HCT116 (cell line): ENCODE results near the gene GPRC5D. TPM values are rescaled to one million over a fixed set of nuclear protein-coding genes. Genes with fewer than 3 reads are reported as not detected.

ENCODE experiments used
- ATAC-seq: fragments of 200-7000 bp; cut with Tn5 transposase; 2 replicates; pipeline ENCODE4 v1.9.1; 2020; ENCODE audit warnings: mild to moderate bottlenecking, moderate library complexity
- BruUV-seq: library from RNA; stranded (reverse); fragments of 400-500 nt; replicated peaks from 2 replicates; lab custom pipeline; 2021; lab: Mats Ljungman, UMichigan
- CTCF ChIA-PET: fragments of 300-600 bp; sonication (Branson Sonifier 250); formaldehyde crosslinking; loops from one replicate; lab custom pipeline; 2021; ENCODE audit warnings: antibody characterized with exemption; lab: Charles Lee
- POLR2A ChIA-PET: fragments of 300-600, 350-600 bp; sonication (Branson Sonifier 250); formaldehyde crosslinking; loops from one replicate; lab custom pipeline; 2021; ENCODE audit warnings: antibody characterized with exemption; lab: Charles Lee
- RAD21 ChIA-PET, 2 experiments: fragments of 300-600 bp; sonication (Branson Sonifier 250); formaldehyde crosslinking; loops; one replicate each; lab custom pipeline; 2023; ENCODE audit warnings: low total read pairs in 2 of 2; ENCODE audit not compliant: uncharacterized antibody in 2 of 2, unreplicated experiment in 2 of 2, low non-redundant PET in 1 of 2; lab: Charles Lee
- DNase-seq: peaks from one replicate; pipeline ENCODE4 v3.0.0-alpha.2; 2010; ENCODE audit warnings: low read depth, low spot score
- H2AFZ ChIP-seq: fragments of 200-600 bp; shearing (Covaris generic), sonication (generic); 2 replicates; pipeline ENCODE4 v1.6.1; 2017; ENCODE audit warnings: low read depth, mixed run types, mixed read lengths, antibody characterized with exemption, low read length; ENCODE audit not compliant: poor library complexity, severe bottlenecking
- H3K27ac ChIP-seq: 2 replicates; pipeline ENCODE4 v1.5.1; 2012; ENCODE audit warnings: low read depth, low read length
- H3K27me3 ChIP-seq: fragments of 200-600 bp; sonication (generic); 2 replicates; pipeline ENCODE4 v1.6.1; 2016; ENCODE audit warnings: mixed run types, low read length, mixed read lengths; ENCODE audit not compliant: insufficient read depth
- H3K36me3 ChIP-seq, 2 experiments: fragments of 200-500 bp in 1 of 2; fragments of 200-600 bp in 1 of 2; sonication (Bioruptor generic) in 1 of 2; sonication (generic) in 1 of 2; 2 replicates each; pipeline versions ENCODE4 v1.5.1 to v1.6.1; 2014 to 2016; ENCODE audit warnings: low read length in 2 of 2, inconsistent platforms in 1 of 2, mixed read lengths in 1 of 2, mixed run types in 1 of 2; ENCODE audit not compliant: insufficient read depth in 2 of 2, control insufficient read depth in 1 of 2
- H3K4me1 ChIP-seq, 2 experiments: fragments of 200-600 bp in 1 of 2; sonication (generic) in 1 of 2; 2 replicates each; pipeline versions ENCODE4 v1.5.1 to v1.6.1; 2012 to 2017; ENCODE audit warnings: low read length in 2 of 2, inconsistent platforms in 1 of 2, mild to moderate bottlenecking in 1 of 2, mixed read lengths in 1 of 2, mixed run types in 1 of 2, moderate library complexity in 1 of 2; ENCODE audit not compliant: insufficient read depth in 2 of 2, control insufficient read depth in 1 of 2
- H3K4me2 ChIP-seq: fragments of 200-600 bp; sonication (generic); 2 replicates; pipeline ENCODE4 v1.6.1; 2017; ENCODE audit warnings: mixed run types, low read length, mixed read lengths
- H3K4me3 ChIP-seq, 2 experiments: fragments of 200-600 bp in 1 of 2; sonication (generic) in 1 of 2; replicated peaks in 1 of 2; 2 replicates each; pipeline ENCODE4 v1.5.1; 2011 to 2016; ENCODE audit warnings: low read length in 2 of 2, control low read depth in 1 of 2, low read depth in 1 of 2, mild to moderate bottlenecking in 1 of 2, mixed read lengths in 1 of 2, mixed run types in 1 of 2
- H3K79me2 ChIP-seq: fragments of 200-600 bp; sonication (generic); 2 replicates; pipeline ENCODE4 v1.6.1; 2017; ENCODE audit warnings: mild to moderate bottlenecking, mixed run types, low read length, moderate library complexity, mixed read lengths; ENCODE audit not compliant: insufficient read depth
- H3K9ac ChIP-seq: fragments of 200-600 bp; sonication (generic); 2 replicates; pipeline ENCODE4 v1.6.1; 2016; ENCODE audit warnings: low read length, mixed read lengths
- H3K9me2 ChIP-seq: fragments of 200-600 bp; sonication (generic), shearing (Covaris generic); 2 replicates; pipeline ENCODE4 v1.6.1; 2017; ENCODE audit warnings: mixed run types, mild to moderate bottlenecking, moderate library complexity; ENCODE audit not compliant: insufficient read depth
- H3K9me3 ChIP-seq, 2 experiments: fragments of 200-500 bp in 1 of 2; fragments of 200-600 bp in 1 of 2; sonication (Bioruptor generic) in 1 of 2; sonication (generic) in 1 of 2; 2 replicates each; pipeline ENCODE4 v1.6.1; 2014 to 2017; ENCODE audit warnings: low read length in 2 of 2, mixed read lengths in 2 of 2, inconsistent platforms in 1 of 2, low read depth in 1 of 2, mild to moderate bottlenecking in 1 of 2, mixed run types in 1 of 2, moderate library complexity in 1 of 2; ENCODE audit not compliant: control insufficient read depth in 1 of 2, insufficient read depth in 1 of 2
- H4K20me1 ChIP-seq: fragments of 200-600 bp; sonication (generic), shearing (Covaris generic); 2 replicates; pipeline ENCODE4 v1.6.1; 2017; ENCODE audit warnings: mixed run types, mild to moderate bottlenecking, moderate library complexity; ENCODE audit not compliant: insufficient read depth
- ATF3 ChIP-seq: IDR thresholded peaks from 2 replicates; pipeline ENCODE4 v1.6.1; 2012
- CBX3 ChIP-seq: IDR thresholded peaks from 2 replicates; pipeline ENCODE4 v1.6.1; 2012; ENCODE audit warnings: low read depth
- CEBPB ChIP-seq: IDR thresholded peaks from 2 replicates; pipeline ENCODE4 v1.6.1; 2012; ENCODE audit warnings: low read depth
- CTCF ChIP-seq, 3 experiments: fragments of 200-600 bp in 1 of 3; sonication (generic) in 1 of 3; IDR thresholded peaks in 2 of 3; conservative IDR thresholded peaks in 1 of 3; 2 replicates each; pipeline ENCODE4 v1.5.1; 2012 to 2017; ENCODE audit warnings: low read depth in 2 of 3, low read length in 2 of 3, antibody characterized with exemption in 1 of 3, borderline replicate concordance in 1 of 3, control low read depth in 1 of 3, mild to moderate bottlenecking in 1 of 3, mixed read lengths in 1 of 3, mixed run types in 1 of 3, moderate library complexity in 1 of 3; ENCODE audit not compliant: insufficient read depth in 1 of 3
- ELF1 ChIP-seq: IDR thresholded peaks from 2 replicates; pipeline ENCODE4 v1.6.1; 2012; ENCODE audit warnings: low read depth, borderline replicate concordance
- EZH2phosphoT487 ChIP-seq: fragments of 200-600 bp; IDR thresholded peaks from 2 replicates; pipeline ENCODE4 v1.6.1; 2018; ENCODE audit warnings: antibody characterized with exemption, borderline replicate concordance
- FOSL1 ChIP-seq: IDR thresholded peaks from 2 replicates; pipeline ENCODE4 v1.6.1; 2012; ENCODE audit warnings: low read depth
- POLR2A ChIP-seq: IDR thresholded peaks from 2 replicates; pipeline ENCODE4 v1.7.0; 2011; ENCODE audit warnings: borderline replicate concordance; ENCODE audit not compliant: insufficient read depth, insufficient read length; ENCODE audit errors: extremely low read depth
- POLR2AphosphoS5 ChIP-seq: IDR thresholded peaks from 2 replicates; pipeline ENCODE4 v1.6.1; 2011; ENCODE audit warnings: mild to moderate bottlenecking, low read depth, low read length, moderate library complexity
- RAD21 ChIP-seq: IDR thresholded peaks from 2 replicates; pipeline ENCODE4 v1.6.1; 2012; ENCODE audit warnings: low read depth, mild to moderate bottlenecking
- REST ChIP-seq: IDR thresholded peaks from 2 replicates; pipeline ENCODE4 v1.6.1; 2012; ENCODE audit warnings: low read depth
- SIN3A ChIP-seq: IDR thresholded peaks from 2 replicates; pipeline ENCODE4 v1.6.1; 2012; ENCODE audit warnings: low read depth
- SP1 ChIP-seq: IDR thresholded peaks from 2 replicates; pipeline ENCODE4 v1.6.1; 2012; ENCODE audit warnings: low read depth
- TCF7L2 ChIP-seq: IDR thresholded peaks from 2 replicates; pipeline ENCODE4 v1.7.0; 2011; ENCODE audit warnings: borderline replicate concordance, inconsistent platforms; ENCODE audit not compliant: insufficient read depth, insufficient read length; ENCODE audit errors: extremely low read depth
- YY1 ChIP-seq: IDR thresholded peaks from 2 replicates; pipeline ENCODE4 v1.6.1; 2011; ENCODE audit warnings: low read length, low read depth, moderate library complexity, mild to moderate bottlenecking; ENCODE audit not compliant: insufficient replicate concordance; ENCODE audit errors: extremely low read depth
- ZBTB33 ChIP-seq: IDR thresholded peaks from 2 replicates; pipeline ENCODE4 v1.6.1; 2011; ENCODE audit warnings: mild to moderate bottlenecking, low read length, moderate library complexity; ENCODE audit not compliant: insufficient replicate concordance; ENCODE audit errors: extremely low read depth
- ZFX ChIP-seq: fragments of 450-650 bp; IDR thresholded peaks from 2 replicates; pipeline ENCODE4 v1.6.1; 2017
- intact Hi-C: fragments of 100-400 bp; cut with micrococcal nuclease; formaldehyde crosslinking; loops from 2 replicates; pipeline ENCODE4 v1.10.0; 2022
- total RNA-seq: library from RNA; stranded (reverse); gene quantifications from one replicate; pipeline ENCODE4 v1.2.1, GENCODE V29; 2021; ENCODE audit not compliant: unreplicated experiment

Gene GPRC5D
- total RNA-seq, 1 experiment from 2014 or later, result not detected

- Histone ChIP-seq H2AFZ (no peak overlapping the region), H3K4me1 (peaks cover 94 to 98% of the 10 kb centered on the region in 2 experiments), H3K9ac (peak overlapping the region; percentile 30), H3K9me2 (no peaks in the 10 kb centered on the region), H3K9me3 (no peaks in the 10 kb centered on the region), H3K36me3 (peaks cover 0 to 31% of the 10 kb centered on the region in 2 experiments; a peak in 1 of 4 replicates), H4K20me1 (peaks cover 53% of the 10 kb centered on the region), H3K27me3 (no peaks in the 10 kb centered on the region), H3K27ac (peak overlapping the region; percentile 65), H3K79me2 (peaks cover 99% of the 10 kb centered on the region), H3K4me2 (peak overlapping the region; percentile 65), H3K4me3 (peak overlapping the region in 1 of 2 experiments; percentile 1; a peak in 1 of 4 replicates)
- ChIA-PET POLR2A (interaction anchor here (0.6 to 3.7 kb wide), 11 partner anchors 8 to 97 kb away, joined by 3 to 34 read pairs (median 3); partner anchors contain the start of gene GPRC5A), CTCF (interaction anchor here (1.2 kb wide), 1 partner anchor 62 kb away, joined by 4 read pairs; no protein-coding TSS in a partner anchor), RAD21 (interaction anchor here in 1 of 2 experiments (1.1 kb wide), 1 partner anchor 63 kb away, joined by 3 read pairs; no protein-coding TSS in a partner anchor)
- intact Hi-C loops, result loop anchor here (10.0 kb wide), 1 partner anchor 175 kb away; no protein-coding TSS in a partner anchor
- ATAC-seq (peak; percentile 9; the same call in 1 of the 2 replicates), DNase-seq (no peak)
- no TSS peak for BruUV-seq
- TF ChIP-seq FOSL1 (peak; percentile 84), CBX3 (peak; percentile 13; the same call in 1 of the 2 replicates), EZH2phosphoT487 (no peak), POLR2AphosphoS5 (peak; percentile 60), SP1 (peak; percentile 76), REST (no peak), ELF1 (no peak), RAD21 (0 out of 2 replicates have a peak, but pooled peaks have one; percentile 4), SIN3A (peak; percentile 93), ZFX (no peak), ZBTB33 (no peak), CEBPB (peak; percentile 93), TCF7L2 (no peak), POLR2A (no peak), YY1 (no peak), CTCF (IDR thresholded peaks at IDR 0.05 in 2 of 3, conservative IDR thresholded peaks at IDR 0.05 in 1 of 3; ENCODE audit: borderline replicate concordance in 1 of 3, insufficient read depth in 1 of 3, low read depth in 2 of 3, low read length in 2 of 3) (no peak), ATF3 (no peak; the same call in 1 of the 2 replicates)
These were observed 52.2 kb downstream of the GPRC5D start for GRCh38 chr12:12899530-12900380.
